Tibial nerve (tissue), 3 donors: ENCODE data around the gene GPC2.

Experiments used
- CTCF ChIP-seq, 5 experiments: fragments of 200-600 bp in 3 of 5; fragments of 450-650 bp in 2 of 5; sonication (generic) in 3 of 5; IDR thresholded peaks; one replicate each; pipeline ENCODE4 v1.5.1; 2016 to 2019; ENCODE audit warnings: antibody characterized with exemption in 5 of 5, mild to moderate bottlenecking in 3 of 5, moderate library complexity in 2 of 5
- POLR2A ChIP-seq, 2 donors: fragments of 450-650 bp; IDR thresholded peaks; one replicate each; pipeline ENCODE4 v1.6.1; 2017; ENCODE audit warnings: antibody characterized with exemption in 2 of 2, mild to moderate bottlenecking in 2 of 2, moderate library complexity in 2 of 2

- no peak for TF ChIP-seq CTCF (IDR thresholded peaks at IDR 0.05)
- no peak for TF ChIP-seq POLR2A (IDR thresholded peaks at IDR 0.05)
Observed at GRCh38 chr7:100195222-100195621, 18.0 kb upstream of the GPC2 start.
